ENCODE data around the gene USP26.
"Not testable (repeated sequence)": the region's sequence is repeated elsewhere in the genome, so short reads cannot be mapped to it uniquely, and the experiment has no call there.

USP26 gene

DNA sequence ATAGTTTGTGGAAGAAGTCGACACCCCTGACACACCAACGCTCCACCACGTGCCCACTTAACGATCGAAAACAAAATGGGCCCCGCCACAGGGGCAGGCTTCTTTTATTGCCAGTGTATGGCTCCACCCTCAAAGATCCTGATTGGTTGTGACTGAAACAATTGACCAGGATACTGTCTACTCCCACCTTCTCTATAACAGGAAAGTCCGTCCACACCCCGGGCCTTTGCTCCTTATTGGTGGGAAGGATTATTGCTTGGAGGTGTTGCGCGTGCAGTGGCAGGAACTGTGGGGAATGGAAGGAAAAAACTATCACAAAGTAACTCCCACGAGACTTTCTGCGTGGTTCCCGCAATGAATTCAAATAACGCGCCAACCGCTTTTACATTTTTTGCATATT lies at the start of gene USP26:
Gene USP26, minus strand, starts transcription at position 79 of the 400 bp plus-strand sequence. CDS start 68,889 bp downstream, outside the sequence.
- no peak for DNase-seq

DNA sequence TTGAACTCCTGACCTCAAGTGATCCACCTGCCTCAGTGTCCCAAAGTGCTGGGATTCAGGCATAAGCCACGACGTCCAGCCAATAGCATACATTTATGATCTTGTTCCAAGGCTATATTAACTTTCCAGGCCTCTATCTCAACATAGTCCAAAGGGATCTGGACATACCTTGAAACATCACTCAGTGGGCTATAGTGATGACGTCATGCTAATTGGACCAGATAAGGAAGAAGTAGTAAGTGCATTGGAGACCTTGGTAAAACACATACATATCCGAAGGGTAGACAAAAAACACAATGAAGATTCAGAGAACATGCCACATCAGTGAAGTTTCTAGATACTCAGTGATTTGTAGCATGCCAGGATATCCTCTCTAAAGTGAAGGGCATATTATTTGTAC lies 37.4 kb upstream of the USP26 start:
- DNase-seq: no peak

DNA sequence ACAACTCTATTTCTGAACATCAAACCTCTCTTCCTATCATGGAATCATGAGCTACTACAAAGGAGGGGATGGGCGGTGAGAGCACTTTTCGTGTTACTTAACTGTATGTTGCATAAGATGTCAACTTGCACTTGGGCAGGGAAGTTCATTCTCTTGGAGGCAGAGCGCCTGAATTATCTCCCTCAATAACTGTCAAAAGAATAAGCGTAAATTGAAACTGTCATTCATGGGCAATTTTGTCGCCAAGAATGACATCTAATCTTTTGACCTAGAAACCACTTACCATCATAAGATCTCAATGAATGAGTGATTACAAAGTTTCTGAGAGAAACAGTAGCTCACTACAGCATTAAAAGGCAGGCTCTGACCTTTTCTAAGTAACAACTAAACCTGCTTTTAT lies 23.5 kb upstream of the USP26 start:
- DNase-seq: no peak

DNA sequence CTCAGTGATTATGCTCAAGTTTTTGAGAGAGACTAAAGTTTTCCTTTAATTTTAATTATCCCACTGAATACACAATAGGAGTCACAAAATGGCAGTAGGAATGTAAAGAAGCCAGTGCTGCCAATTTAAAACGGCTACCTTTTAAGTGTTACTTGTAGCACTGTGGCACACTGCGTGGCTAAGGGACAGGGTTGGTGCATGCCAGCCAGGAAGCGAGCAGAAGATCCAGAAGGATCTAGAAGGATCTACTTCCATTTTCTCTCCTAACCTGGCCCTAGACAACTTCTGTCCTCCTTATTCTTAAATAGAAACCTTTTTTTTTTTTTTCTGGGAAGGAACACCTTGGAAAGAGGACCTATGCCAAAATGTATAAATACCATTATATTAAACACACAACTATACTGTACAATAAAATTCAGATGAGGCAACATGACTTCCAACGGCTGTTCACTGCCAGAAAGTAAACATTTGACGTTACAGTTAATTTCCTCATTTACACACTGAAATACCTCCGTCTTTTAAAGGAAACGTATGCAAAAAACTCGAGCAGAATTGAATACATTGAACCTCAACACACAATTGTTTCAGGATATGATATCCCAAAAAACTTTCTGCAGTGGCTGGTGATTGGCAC lies 2.7 kb downstream of the USP26 start:
- DNase-seq: no peak

- no peak for DNase-seq
Observed at GRCh38 chrX:133090236-133090809, 6.6 kb downstream of the USP26 start.

DNA sequence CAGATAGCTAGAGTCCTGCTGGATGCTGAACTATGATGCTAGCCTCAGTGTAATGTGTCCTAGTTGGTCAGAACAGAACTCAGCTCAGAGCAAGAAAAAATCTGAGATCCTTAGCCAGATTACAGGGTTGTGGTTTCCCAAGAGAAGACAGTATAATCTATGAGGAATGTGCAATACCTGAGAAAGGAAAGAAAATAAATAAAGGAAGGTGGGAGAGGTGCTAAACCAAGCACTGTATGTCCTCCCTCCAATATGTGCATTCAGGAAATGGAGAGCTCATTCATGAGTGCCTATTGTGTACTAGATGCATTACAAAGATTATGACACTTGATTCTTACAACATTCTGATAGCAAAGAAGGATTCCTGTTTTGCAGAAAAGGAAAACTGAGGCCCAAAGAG lies 7.5 kb downstream of the USP26 start:
- DNase-seq: no peak

- no peak for DNase-seq
Observed at GRCh38 chrX:133085785-133086184, 11.1 kb downstream of the USP26 start.

DNA sequence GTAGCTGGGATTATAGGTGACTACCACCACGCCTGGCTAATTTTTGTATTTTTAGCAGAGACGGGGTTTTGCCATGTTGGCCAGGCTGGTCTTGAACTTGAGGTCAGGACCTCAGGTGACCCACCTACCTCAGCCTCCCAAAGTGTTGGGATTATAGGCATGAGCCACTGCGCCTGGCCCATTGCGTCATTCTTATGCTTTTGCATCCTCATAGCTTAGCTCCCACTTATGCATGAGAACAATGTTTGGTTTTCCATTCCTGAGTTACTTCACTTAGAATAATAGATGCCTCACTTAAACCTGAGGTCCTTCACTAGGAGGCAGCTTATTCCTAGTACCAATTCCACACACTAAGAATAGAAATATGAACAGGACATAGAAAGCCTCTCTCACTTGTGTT lies 11.9 kb downstream of the USP26 start:
- DNase-seq: not testable (repeated sequence)

DNA sequence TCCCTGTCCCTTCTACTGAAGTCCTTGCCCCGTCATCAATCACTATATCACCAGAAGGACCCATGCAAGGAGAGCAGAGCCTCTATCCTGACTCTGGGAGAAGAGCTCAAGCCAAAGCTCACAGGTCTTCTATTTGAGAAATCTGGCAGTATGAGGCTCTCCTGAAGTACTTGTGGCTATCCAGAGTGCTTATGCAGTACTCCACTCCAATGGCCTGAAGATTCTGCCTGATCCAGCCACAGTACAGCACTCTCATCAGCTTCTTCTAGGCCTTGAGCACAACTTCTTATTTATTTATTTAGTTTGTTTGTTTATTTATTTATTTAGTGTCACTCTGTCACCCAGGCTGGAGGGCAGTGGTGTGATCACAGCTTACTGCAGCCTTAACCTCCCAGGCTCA lies 13.0 kb downstream of the USP26 start:
- DNase-seq: no peak

GRCh38 chrX:133081990-133082389 lies 14.9 kb downstream of the USP26 start:
- no peak for DNase-seq

DNA sequence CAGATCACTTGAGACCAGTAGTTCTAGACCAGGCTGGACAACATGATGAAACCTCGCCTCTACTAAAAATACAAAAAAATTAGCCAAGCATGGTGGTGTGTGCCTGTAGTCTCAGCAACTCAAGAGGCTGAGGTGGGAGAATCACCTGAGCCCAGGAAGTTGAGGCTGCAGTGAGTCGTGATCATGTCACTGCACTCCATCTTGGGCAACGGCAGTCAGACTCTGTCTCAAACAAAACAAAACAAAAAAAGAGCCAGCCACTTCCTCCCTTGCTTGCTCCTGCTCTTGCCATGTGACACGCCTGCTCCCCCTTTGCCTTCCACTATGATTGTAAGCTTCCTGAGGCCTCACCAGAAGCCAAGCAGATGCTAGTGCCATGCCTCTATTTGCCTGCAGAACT lies 19.1 kb downstream of the USP26 start:
- not testable (repeated sequence) for DNase-seq

DNA sequence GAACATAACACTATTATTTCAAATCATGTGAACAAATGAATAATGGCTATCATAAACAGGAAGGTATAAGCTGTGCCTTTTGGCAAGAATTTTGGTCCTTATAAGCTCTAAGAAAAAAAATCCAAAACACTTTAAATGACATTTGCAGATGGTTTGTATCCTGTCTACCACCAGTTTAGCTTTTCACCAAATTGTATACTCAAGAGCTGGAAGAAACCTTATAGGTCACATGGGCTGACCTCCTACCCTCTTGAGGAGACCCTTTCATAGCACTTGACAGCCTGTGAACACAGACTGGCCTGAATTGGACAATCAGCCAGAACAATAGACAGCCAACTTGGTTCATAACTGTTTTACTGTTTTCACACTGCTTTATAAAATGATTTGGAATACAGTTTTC lies 24.3 kb downstream of the USP26 start:
- DNase-seq: no peak

- no peak for DNase-seq
Observed at GRCh38 chrX:133068461-133068860, 28.4 kb downstream of the USP26 start.

DNA sequence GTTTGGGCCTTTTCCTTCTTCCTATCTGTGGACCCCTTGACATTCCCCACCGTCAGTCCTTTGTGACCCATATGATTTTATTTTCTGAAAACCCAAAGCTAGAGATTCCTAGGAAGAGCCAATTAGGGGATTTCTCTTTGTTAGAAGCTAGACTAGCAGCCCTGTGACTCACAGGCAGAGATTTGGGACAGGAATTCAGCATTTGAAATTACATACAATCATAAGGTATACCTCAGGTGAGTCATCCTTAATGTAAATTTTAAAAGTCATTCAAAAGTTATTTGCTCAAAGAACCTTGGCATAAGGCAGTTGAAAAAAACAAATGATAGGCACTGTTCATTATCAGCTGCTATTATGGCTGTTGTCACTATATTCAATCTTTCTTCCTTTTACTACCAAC lies 40.6 kb downstream of the USP26 start:
- no peak for DNase-seq

DNA sequence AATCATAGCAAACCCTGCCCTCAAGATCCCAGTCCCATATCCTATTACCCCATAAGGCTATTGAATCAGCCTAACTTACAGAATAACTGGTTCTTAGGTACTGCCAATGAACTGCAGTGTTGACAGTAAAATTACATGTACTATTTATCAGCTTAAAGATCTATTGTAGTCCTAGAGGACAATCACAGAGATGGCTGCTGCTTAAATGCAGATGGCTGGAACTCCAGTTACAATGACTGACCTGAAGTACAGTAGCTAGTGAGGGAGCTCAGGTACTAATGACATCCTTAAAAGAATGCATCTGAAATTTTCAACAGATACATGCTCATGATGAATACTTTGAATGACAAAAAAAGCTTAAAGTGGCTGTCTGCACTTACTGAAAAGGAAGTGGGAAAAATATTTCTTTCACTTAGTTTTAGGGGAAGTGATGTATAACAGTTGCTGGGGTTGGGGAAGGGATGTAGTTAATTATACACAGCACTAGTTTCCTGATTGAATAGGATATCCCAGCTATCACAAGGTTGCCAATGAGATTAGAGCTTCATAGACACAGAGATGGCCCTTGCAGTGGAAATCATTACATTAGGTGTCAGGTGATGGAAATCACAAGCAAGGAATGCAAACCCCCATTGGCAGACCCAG lies 42.0 kb downstream of the USP26 start:
- DNase-seq: no peak

DNA sequence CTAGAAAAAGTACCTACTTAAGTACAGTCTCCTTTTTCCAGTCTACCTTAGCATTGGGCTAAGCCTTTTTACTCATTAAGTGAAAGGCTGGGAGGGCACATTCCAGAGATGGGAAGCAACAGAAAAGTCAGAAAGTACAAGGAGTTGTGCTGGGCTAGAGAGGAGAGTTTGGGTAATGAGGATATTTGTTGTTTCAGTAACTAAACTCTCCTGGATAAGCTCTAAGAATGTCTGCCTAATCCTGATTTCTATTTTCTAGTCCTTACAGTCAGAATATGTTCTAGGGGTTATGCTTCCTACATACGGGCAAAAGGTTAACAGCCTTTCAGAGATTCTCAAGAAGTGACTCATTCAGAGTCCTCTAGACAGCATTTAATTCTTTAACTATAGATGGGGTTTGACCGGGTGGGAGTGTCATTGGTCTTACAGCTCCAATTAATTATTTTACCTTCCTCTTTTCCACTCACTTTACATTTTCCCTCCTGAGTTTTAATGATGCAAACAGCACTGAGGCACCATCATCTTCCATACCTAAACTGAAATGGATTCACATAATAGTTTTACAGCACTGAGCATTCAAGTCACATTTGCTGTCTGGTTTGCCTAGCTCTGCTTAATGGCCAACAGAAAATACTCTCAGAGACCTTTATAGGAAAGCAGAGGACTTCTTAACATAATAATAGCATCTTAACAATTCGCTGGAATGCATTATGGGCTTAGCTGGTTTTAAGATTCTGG lies 42.9 kb downstream of the USP26 start:
- DNase-seq: no peak

- no peak for DNase-seq
Observed at GRCh38 chrX:133048751-133049150, 48.2 kb downstream of the USP26 start.

DNA sequence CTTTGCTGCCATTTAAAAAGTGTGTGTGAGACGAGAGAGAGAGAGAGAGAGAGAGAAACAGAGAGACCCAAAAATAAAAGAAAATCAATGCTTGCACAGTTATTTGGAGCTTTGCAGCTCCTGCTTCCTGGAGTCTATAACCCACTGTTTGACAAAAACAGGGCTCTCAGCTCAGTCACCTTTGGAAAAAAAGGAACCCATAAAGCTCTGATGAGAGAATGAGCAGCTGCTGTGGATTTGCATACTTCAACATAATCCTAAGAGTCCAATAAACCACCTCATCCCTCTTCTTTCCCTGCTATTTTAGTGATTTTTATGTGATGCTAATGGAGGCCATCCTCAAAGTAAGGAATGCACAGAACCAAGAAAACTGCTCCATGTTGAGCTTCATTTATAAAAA lies 50.3 kb downstream of the USP26 start:
- DNase-seq: no peak

- no peak for DNase-seq
Observed at GRCh38 chrX:133045986-133046385, 50.9 kb downstream of the USP26 start.

DNA sequence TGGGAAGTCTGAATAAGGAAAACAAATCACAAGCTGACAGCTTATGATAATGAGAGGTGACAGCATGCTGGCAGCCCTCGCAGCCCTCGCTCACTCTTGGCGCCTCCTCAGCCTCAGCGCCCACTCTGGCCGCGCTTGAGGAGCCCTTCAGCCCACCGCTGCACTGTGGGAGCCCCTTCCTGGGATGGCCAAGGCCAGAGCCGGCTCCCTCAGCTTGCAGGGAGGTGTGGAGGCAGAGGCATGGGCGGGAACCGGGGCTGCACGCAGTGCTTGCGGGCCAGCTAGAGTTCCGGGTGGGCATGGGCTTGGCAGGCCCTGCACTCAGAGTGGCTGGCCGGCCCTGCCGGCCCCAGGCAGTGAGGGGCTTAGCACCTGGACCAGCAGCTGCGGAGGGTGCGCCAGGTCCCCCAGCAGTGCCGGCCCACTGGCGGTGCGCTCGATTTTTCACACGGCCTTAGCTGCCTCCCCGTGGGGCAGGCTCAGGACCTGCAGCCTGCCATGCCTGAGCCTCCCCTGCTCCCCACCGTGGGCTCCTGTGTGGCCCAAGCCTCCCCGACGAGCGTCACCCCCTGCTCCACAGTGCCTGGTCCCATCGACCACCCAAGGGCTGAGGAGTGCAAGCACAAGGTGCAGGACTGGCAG lies 52.6 kb downstream of the USP26 start:
- not testable (repeated sequence) for DNase-seq

GRCh38 chrX:133042260-133042659 lies 54.6 kb downstream of the USP26 start:
- no peak for DNase-seq

GRCh38 chrX:133033010-133033409 lies 63.9 kb downstream of the USP26 start:
- no peak for DNase-seq

DNA sequence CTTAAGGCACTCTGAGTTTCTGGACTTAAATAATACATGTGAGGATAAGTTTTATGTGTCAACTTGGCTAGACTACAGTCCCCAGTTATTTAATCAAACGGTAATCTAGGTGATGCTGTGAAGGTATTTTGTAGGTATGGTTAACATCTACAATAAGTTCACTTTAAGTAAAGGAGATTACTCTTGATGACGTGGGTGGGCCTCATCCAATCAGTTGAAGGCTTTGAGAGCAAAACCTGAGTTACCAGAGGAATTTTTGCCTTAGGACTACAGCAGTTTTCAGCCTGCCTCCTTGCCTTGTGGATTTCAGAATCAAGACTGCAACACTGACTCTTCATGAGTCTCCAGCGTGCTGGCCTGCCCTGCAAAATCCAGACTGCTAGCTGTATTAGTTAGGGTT lies 78.7 kb downstream of the USP26 start:
- no peak for DNase-seq
